Measurements from ENCODE around the gene EPAS1.

DNA sequence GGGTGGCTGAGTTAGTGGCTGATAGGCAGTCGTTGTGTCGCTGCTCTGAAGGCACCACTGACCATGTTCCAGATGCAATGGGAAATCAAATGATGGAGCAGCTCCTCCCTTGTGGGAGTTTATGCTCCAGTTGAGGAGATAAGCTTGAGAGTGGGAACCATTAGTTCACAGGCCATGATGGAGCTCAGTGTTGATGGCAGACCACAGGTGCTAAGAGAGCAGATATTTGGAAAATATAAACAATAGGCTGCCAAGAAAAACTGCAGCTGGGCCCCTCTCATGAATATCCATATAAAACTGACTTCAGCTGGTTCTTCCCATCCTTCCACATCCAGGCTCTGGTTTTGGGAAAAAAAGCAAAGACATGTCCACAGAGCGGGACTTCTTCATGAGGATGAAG is 63.1 kb downstream of the EPAS1 start:
- TF ChIP-seq POLR2AphosphoS5 (IDR thresholded peaks at IDR 0.05; ENCODE audit: low read depth) (no peak), GABPA (IDR thresholded peaks at IDR 0.05; ENCODE audit: low read depth) (no peak), SPI1 (IDR thresholded peaks at IDR 0.05; ENCODE audit: borderline replicate concordance, low read depth) (no peak)
- TF ChIP-seq, protein P1, sequence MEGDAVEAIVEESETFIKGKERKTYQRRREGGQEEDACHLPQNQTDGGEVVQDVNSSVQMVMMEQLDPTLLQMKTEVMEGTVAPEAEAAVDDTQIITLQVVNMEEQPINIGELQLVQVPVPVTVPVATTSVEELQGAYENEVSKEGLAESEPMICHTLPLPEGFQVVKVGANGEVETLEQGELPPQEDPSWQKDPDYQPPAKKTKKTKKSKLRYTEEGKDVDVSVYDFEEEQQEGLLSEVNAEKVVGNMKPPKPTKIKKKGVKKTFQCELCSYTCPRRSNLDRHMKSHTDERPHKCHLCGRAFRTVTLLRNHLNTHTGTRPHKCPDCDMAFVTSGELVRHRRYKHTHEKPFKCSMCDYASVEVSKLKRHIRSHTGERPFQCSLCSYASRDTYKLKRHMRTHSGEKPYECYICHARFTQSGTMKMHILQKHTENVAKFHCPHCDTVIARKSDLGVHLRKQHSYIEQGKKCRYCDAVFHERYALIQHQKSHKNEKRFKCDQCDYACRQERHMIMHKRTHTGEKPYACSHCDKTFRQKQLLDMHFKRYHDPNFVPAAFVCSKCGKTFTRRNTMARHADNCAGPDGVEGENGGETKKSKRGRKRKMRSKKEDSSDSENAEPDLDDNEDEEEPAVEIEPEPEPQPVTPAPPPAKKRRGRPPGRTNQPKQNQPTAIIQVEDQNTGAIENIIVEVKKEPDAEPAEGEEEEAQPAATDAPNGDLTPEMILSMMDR (IDR thresholded peaks at IDR 0.05; ENCODE audit: insufficient read depth, low read length): no peak
- TF ChIP-seq, protein P2, sequence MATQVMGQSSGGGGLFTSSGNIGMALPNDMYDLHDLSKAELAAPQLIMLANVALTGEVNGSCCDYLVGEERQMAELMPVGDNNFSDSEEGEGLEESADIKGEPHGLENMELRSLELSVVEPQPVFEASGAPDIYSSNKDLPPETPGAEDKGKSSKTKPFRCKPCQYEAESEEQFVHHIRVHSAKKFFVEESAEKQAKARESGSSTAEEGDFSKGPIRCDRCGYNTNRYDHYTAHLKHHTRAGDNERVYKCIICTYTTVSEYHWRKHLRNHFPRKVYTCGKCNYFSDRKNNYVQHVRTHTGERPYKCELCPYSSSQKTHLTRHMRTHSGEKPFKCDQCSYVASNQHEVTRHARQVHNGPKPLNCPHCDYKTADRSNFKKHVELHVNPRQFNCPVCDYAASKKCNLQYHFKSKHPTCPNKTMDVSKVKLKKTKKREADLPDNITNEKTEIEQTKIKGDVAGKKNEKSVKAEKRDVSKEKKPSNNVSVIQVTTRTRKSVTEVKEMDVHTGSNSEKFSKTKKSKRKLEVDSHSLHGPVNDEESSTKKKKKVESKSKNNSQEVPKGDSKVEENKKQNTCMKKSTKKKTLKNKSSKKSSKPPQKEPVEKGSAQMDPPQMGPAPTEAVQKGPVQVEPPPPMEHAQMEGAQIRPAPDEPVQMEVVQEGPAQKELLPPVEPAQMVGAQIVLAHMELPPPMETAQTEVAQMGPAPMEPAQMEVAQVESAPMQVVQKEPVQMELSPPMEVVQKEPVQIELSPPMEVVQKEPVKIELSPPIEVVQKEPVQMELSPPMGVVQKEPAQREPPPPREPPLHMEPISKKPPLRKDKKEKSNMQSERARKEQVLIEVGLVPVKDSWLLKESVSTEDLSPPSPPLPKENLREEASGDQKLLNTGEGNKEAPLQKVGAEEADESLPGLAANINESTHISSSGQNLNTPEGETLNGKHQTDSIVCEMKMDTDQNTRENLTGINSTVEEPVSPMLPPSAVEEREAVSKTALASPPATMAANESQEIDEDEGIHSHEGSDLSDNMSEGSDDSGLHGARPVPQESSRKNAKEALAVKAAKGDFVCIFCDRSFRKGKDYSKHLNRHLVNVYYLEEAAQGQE (IDR thresholded peaks at IDR 0.05; ENCODE audit: insufficient replicate concordance, low read depth): no peak

Data from HL-60 (cell line).